Naive B cell (primary cell): ENCODE results near the gene GALNT8. TPM values are rescaled to one million over a fixed set of nuclear protein-coding genes. Genes with fewer than 3 reads are reported as not detected.

ENCODE experiments used
- ATAC-seq, 2 donors: fragments of 150-1000 bp; cut with Tn5 transposase; 2 replicates each; pipeline ENCODE4 v1.10.0; 2021; ENCODE audit warnings: low read depth in 2 of 2, mild to moderate bottlenecking in 2 of 2, moderate library complexity in 2 of 2
- DNase-seq: peaks from one replicate; pipeline ENCODE4 v3.0.0; 2022
- H3K27ac Mint-ChIP-seq, 6 donors: one replicate each; pipeline ENCODE4 v1.8.0; 2020 to 2022; ENCODE audit warnings: mild to moderate bottlenecking in 6 of 6, mixed read lengths in 6 of 6, moderate library complexity in 5 of 6, inconsistent platforms in 2 of 6
- H3K27me3 Mint-ChIP-seq, 3 donors: one replicate each; pipeline ENCODE4 v1.8.0; 2021 to 2022; ENCODE audit warnings: mixed read lengths in 3 of 3, mild to moderate bottlenecking in 1 of 3
- H3K36me3 Mint-ChIP-seq, 2 donors: one replicate each; pipeline ENCODE4 v1.8.0; 2020 to 2022; ENCODE audit warnings: mixed read lengths in 2 of 2, inconsistent platforms in 1 of 2, mild to moderate bottlenecking in 1 of 2
- H3K4me1 Mint-ChIP-seq, 3 donors: one replicate each; pipeline ENCODE4 v1.8.0; 2020 to 2022; ENCODE audit warnings: mixed read lengths in 3 of 3, inconsistent platforms in 1 of 3, mild to moderate bottlenecking in 1 of 3, moderate library complexity in 1 of 3
- H3K4me3 Mint-ChIP-seq, 8 donors: one replicate each; pipeline ENCODE4 v1.8.0; 2020 to 2022; ENCODE audit warnings: mild to moderate bottlenecking in 8 of 8, mixed read lengths in 8 of 8, moderate library complexity in 8 of 8, inconsistent platforms in 2 of 8
- H3K9me3 Mint-ChIP-seq, 7 donors: one replicate each; pipeline ENCODE4 v1.8.0; 2020 to 2022; ENCODE audit warnings: mixed read lengths in 7 of 7, mild to moderate bottlenecking in 5 of 7, inconsistent platforms in 2 of 7, moderate library complexity in 1 of 7
- polyA plus RNA-seq, 6 donors: library from polyadenylated mRNA; unstranded; fragments of 300-500 nt; fragmentation: Illumina TruSeq; gene quantifications; one replicate each; pipeline ENCODE4 v1.2.3, GENCODE V29; 2021; ENCODE audit warnings: low read depth in 6 of 6

Gene GALNT8
- polyA plus RNA-seq, 6 donors from 2014 or later, result 1.1 to 1.7 (median 1.2) TPM; not detected in 1

- no peak for ATAC-seq
- no peak for DNase-seq
- peak overlapping the region in 1 of 6 donors; percentile 84 for H3K27ac Mint-ChIP-seq
- peaks cover 0 to 8% of the 10 kb centered on the region in 2 donors for H3K36me3 Mint-ChIP-seq
- H3K9me3 Mint-ChIP-seq, result peaks cover 0 to 5% (median 3%) of the 10 kb centered on the region in 7 donors
- H3K4me1 Mint-ChIP-seq, result no peaks in the 10 kb centered on the region
- H3K4me3 Mint-ChIP-seq, result peak overlapping the region in 1 of 8 donors; percentile 13
- H3K27me3 Mint-ChIP-seq, result peaks cover 9 to 29% (median 10%) of the 10 kb centered on the region in 3 donors
Measured at GRCh38 chr12:4763549-4763948, 43.3 kb downstream of the GALNT8 start.

- Mint-ChIP-seq H3K27me3 (peaks cover 10 to 43% (median 22%) of the 10 kb centered on the region in 3 donors), H3K36me3 (peaks cover 0 to 8% of the 10 kb centered on the region in 2 donors), H3K4me1 (no peaks in the 10 kb centered on the region), H3K27ac (no peak overlapping the region), H3K4me3 (no peak overlapping the region), H3K9me3 (peaks cover 0 to 5% (median 0%) of the 10 kb centered on the region in 7 donors)
- ATAC-seq (no peak), DNase-seq (no peak)
Measured at GRCh38 chr12:4766445-4766844, 46.2 kb downstream of the GALNT8 start.

- Mint-ChIP-seq H3K9me3 (peaks cover 0 to 5% (median 0%) of the 10 kb centered on the region in 7 donors), H3K27me3 (peaks cover 10 to 47% (median 26%) of the 10 kb centered on the region in 3 donors), H3K27ac (no peak overlapping the region), H3K4me3 (no peak overlapping the region), H3K36me3 (peaks cover 0 to 8% of the 10 kb centered on the region in 2 donors), H3K4me1 (no peaks in the 10 kb centered on the region)
- DNase-seq (no peak), ATAC-seq (no peak)
Measured at GRCh38 chr12:4767186-4767585, 47.0 kb downstream of the GALNT8 start.

GRCh38 chr12:4768341-4768740 lies 48.1 kb downstream of the GALNT8 start:
- Mint-ChIP-seq H3K4me3 (no peak overlapping the region), H3K9me3 (peaks cover 0 to 4% (median 0%) of the 10 kb centered on the region in 7 donors), H3K27ac (no peak overlapping the region), H3K36me3 (peaks cover 0 to 5% of the 10 kb centered on the region in 2 donors), H3K27me3 (peaks cover 10 to 55% (median 36%) of the 10 kb centered on the region in 3 donors), H3K4me1 (no peaks in the 10 kb centered on the region)
- no peak for DNase-seq
- ATAC-seq, result no peak

GRCh38 chr12:4769073-4769472 lies 48.9 kb downstream of the GALNT8 start:
- Mint-ChIP-seq H3K9me3 (peaks cover 0 to 4% (median 0%) of the 10 kb centered on the region in 7 donors), H3K27me3 (peaks cover 10 to 48% (median 37%) of the 10 kb centered on the region in 3 donors), H3K4me1 (no peaks in the 10 kb centered on the region), H3K36me3 (peaks cover 0 to 8% of the 10 kb centered on the region in 2 donors), H3K4me3 (no peak overlapping the region), H3K27ac (no peak overlapping the region)
- ATAC-seq (no peak), DNase-seq (no peak)

- Mint-ChIP-seq H3K36me3 (peaks cover 0 to 14% of the 10 kb centered on the region in 2 donors), H3K4me1 (no peaks in the 10 kb centered on the region), H3K9me3 (peaks cover 0 to 8% (median 2%) of the 10 kb centered on the region in 7 donors), H3K27me3 (peaks cover 13 to 47% (median 37%) of the 10 kb centered on the region in 3 donors), H3K27ac (peak overlapping the region in 1 of 6 donors; percentile 3), H3K4me3 (no peak overlapping the region)
- no peak for DNase-seq
- no peak for ATAC-seq
Measured at GRCh38 chr12:4771172-4771959, 51.2 kb downstream of the GALNT8 start.

- H3K4me3 Mint-ChIP-seq, result no peak overlapping the region
- H3K9me3 Mint-ChIP-seq, result peaks cover 0 to 8% (median 2%) of the 10 kb centered on the region in 7 donors
- DNase-seq (no peak), ATAC-seq (no peak)
- H3K36me3 Mint-ChIP-seq, result peaks cover 0 to 14% of the 10 kb centered on the region in 2 donors
- H3K27ac Mint-ChIP-seq, result no peak overlapping the region
- H3K27me3 Mint-ChIP-seq, result peaks cover 13 to 51% (median 37%) of the 10 kb centered on the region in 3 donors
- no peaks in the 10 kb centered on the region for H3K4me1 Mint-ChIP-seq
Measured at GRCh38 chr12:4771960-4772566, 51.9 kb downstream of the GALNT8 start.

GRCh38 chr12:4775936-4776335 lies 55.7 kb downstream of the GALNT8 start:
- Mint-ChIP-seq H3K9me3 (peaks cover 0 to 8% (median 2%) of the 10 kb centered on the region in 7 donors), H3K27ac (no peak overlapping the region), H3K4me1 (no peaks in the 10 kb centered on the region), H3K36me3 (peaks cover 0 to 14% of the 10 kb centered on the region in 2 donors), H3K4me3 (no peak overlapping the region), H3K27me3 (peaks cover 10 to 43% (median 40%) of the 10 kb centered on the region in 3 donors)
- ATAC-seq (no peak), DNase-seq (no peak)

GRCh38 chr12:4779749-4780148 lies 59.5 kb downstream of the GALNT8 start:
- DNase-seq (no peak), ATAC-seq (no peak)
- Mint-ChIP-seq H3K27ac (no peak overlapping the region), H3K4me3 (no peak overlapping the region), H3K27me3 (peaks cover 17 to 48% (median 42%) of the 10 kb centered on the region in 3 donors), H3K9me3 (peaks cover 3 to 17% (median 16%) of the 10 kb centered on the region in 7 donors), H3K36me3 (peaks cover 5% of the 10 kb centered on the region in 2 donors), H3K4me1 (no peaks in the 10 kb centered on the region)

- ATAC-seq (no peak), DNase-seq (no peak)
- H3K4me1 Mint-ChIP-seq, result no peaks in the 10 kb centered on the region
- H3K36me3 Mint-ChIP-seq, result peaks cover 5 to 11% of the 10 kb centered on the region in 2 donors
- peaks cover 19 to 53% (median 53%) of the 10 kb centered on the region in 3 donors for H3K27me3 Mint-ChIP-seq
- peaks cover 5 to 22% (median 20%) of the 10 kb centered on the region in 7 donors for H3K9me3 Mint-ChIP-seq
- no peak overlapping the region for H3K27ac Mint-ChIP-seq
- no peak overlapping the region for H3K4me3 Mint-ChIP-seq
Measured at GRCh38 chr12:4780641-4781611, 60.7 kb downstream of the GALNT8 start.

- Mint-ChIP-seq H3K27ac (no peak overlapping the region), H3K9me3 (peaks cover 5 to 26% (median 20%) of the 10 kb centered on the region in 7 donors), H3K4me3 (no peak overlapping the region), H3K4me1 (no peaks in the 10 kb centered on the region), H3K27me3 (peaks cover 29 to 60% (median 52%) of the 10 kb centered on the region in 3 donors), H3K36me3 (peaks cover 5 to 18% of the 10 kb centered on the region in 2 donors)
- ATAC-seq (no peak), DNase-seq (no peak)
Measured at GRCh38 chr12:4784404-4785054, 64.3 kb downstream of the GALNT8 start.

GRCh38 chr12:4786795-4787194 lies 66.6 kb downstream of the GALNT8 start:
- no peaks in the 10 kb centered on the region for H3K4me1 Mint-ChIP-seq
- H3K27me3 Mint-ChIP-seq, result peaks cover 21 to 54% (median 46%) of the 10 kb centered on the region in 3 donors
- H3K4me3 Mint-ChIP-seq, result no peak overlapping the region
- DNase-seq, result no peak
- H3K9me3 Mint-ChIP-seq, result peaks cover 5 to 34% (median 29%) of the 10 kb centered on the region in 7 donors
- H3K27ac Mint-ChIP-seq, result no peak overlapping the region
- H3K36me3 Mint-ChIP-seq, result peaks cover 5 to 18% of the 10 kb centered on the region in 2 donors
- no peak for ATAC-seq
